Measurements from ENCODE around the gene LDHD. TPM values are rescaled to one million over a fixed set of nuclear protein-coding genes. Genes with fewer than 3 reads are reported as not detected.

The LDHD gene
- total and polyA plus RNA-seq, 2 of the 13 experiments (the other 11 are each of a cell fraction or from before 2014, with no cell fraction given): 9.1 to 9.8 TPM

DNA sequence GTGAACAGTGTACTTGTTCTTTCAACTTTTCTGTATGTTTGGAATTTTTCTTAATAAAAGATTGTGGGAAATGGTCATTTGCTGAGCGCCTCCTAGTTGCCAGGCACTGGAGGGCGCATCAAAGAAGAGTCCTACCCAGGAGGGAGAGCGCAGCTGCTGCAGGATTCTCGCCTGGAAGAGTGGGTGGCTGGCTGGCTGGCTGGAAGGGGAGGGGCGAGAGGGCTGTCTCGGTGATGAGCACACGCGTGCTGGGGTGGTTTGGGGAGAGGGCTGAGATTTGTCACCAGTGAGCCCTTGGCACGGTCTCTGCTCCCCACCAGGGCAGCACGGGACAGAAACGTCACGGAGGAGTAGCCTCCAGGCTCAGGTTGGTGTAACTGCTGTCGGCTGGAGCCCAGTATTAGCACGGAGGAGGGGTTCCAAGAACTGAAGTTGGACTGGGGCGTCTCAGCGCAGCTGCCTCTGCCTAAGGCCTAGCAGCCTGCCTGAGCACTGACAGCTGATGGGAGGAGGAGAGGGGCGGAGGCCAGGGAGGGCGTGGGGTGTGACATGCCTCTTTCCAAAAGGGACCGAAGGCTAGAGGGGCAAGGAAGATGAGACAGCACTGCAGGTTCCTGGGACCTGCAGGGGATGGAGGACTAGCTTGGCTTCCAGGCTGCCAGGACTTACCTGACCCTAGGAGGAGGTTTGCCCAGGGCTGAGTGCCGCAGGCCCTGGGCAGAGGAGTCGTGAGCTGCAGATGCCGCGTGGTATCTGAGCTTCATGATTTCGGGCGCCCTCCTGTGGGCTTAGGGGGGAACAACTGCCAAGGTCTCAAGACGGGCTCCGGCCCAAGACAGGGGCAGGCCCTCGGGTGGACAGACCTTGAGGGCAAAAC is 5.7 kb downstream of the LDHD start (continued):
- TF ChIP-seq, protein P1, sequence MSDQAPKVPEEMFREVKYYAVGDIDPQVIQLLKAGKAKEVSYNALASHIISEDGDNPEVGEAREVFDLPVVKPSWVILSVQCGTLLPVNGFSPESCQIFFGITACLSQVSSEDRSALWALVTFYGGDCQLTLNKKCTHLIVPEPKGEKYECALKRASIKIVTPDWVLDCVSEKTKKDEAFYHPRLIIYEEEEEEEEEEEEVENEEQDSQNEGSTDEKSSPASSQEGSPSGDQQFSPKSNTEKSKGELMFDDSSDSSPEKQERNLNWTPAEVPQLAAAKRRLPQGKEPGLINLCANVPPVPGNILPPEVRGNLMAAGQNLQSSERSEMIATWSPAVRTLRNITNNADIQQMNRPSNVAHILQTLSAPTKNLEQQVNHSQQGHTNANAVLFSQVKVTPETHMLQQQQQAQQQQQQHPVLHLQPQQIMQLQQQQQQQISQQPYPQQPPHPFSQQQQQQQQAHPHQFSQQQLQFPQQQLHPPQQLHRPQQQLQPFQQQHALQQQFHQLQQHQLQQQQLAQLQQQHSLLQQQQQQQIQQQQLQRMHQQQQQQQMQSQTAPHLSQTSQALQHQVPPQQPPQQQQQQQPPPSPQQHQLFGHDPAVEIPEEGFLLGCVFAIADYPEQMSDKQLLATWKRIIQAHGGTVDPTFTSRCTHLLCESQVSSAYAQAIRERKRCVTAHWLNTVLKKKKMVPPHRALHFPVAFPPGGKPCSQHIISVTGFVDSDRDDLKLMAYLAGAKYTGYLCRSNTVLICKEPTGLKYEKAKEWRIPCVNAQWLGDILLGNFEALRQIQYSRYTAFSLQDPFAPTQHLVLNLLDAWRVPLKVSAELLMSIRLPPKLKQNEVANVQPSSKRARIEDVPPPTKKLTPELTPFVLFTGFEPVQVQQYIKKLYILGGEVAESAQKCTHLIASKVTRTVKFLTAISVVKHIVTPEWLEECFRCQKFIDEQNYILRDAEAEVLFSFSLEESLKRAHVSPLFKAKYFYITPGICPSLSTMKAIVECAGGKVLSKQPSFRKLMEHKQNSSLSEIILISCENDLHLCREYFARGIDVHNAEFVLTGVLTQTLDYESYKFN (CRISPR knock-in tag; conservative IDR thresholded peaks at IDR 0.05): 0 out of 2 replicates have a peak, but pooled peaks have one; percentile 39
- TF ChIP-seq, protein P2, sequence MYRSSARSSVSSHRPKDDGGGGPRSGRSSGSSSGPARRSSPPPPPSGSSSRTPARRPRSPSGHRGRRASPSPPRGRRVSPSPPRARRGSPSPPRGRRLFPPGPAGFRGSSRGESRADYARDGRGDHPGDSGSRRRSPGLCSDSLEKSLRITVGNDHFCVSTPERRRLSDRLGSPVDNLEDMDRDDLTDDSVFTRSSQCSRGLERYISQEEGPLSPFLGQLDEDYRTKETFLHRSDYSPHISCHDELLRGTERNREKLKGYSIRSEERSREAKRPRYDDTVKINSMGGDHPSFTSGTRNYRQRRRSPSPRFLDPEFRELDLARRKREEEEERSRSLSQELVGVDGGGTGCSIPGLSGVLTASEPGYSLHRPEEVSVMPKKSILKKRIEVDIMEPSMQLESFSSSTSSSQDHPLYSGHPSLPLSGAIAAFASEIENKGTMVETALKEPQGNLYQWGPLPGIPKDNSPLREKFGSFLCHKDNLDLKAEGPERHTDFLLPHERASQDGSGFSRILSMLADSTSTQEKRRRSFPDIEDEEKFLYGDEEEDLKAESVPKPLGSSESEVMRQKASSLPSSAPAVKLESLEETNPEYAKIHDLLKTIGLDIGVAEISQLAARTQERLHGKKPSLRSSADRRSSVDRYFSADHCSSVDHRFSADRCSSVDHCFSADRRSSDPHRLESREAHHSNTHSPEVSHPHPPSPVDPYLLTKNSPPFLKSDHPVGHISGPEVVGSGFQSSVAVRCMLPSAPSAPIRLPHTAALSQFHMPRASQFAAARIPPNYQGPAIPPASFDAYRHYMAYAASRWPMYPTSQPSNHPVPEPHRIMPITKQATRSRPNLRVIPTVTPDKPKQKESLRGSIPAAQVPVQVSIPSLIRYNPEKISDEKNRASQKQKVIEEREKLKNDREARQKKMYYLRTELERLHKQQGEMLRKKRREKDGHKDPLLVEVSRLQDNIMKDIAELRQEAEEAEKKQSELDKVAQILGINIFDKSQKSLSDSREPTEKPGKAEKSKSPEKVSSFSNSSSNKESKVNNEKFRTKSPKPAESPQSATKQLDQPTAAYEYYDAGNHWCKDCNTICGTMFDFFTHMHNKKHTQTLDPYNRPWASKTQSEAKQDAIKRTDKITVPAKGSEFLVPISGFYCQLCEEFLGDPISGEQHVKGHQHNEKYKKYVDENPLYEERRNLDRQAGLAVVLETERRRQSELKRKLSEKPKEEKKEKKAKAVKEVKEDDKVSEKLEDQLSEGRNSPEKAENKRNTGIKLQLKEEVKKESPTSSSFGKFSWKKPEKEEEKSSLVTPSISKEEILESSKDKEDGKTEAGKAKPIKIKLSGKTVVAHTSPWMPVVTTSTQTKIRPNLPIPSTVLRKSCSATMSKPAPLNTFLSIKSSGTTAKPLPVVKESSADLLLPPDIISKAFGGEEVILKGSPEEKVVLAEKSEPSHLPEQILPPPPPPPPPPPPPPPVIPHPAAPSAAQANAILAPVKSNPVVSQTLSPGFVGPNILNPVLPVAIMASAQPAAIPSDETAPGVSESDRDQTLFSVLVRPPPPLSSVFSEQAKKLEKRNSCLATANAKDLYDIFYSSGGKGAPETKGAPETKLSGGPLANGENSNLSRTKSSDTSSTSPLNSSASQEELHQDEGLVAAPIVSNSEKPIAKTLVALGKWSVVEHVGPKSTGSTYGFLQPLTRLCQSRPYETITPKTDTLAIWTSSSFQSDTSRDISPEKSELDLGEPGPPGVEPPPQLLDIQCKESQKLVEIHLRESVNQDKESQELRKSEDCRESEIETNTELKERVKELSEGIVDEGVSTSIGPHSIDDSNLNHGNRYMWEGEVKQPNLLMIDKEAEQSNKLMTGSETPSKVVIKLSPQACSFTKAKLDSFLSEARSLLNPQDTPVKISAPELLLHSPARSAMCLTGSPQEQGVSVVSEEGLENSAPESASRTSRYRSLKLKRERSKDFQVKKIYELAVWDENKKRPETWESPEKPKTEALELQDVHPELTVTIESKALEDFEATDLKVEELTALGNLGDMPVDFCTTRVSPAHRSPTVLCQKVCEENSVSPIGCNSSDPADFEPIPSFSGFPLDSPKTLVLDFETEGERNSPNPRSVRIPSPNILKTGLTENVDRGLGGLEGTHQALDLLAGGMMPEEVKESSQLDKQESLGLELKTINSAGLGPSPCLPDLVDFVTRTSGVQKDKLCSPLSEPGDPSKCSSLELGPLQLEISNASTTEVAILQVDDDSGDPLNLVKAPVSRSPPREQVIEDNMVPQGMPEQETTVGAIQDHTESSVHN (CRISPR knock-in tag; IDR thresholded peaks at IDR 0.05): peak; percentile 91
- no peak; the same call in 1 of the 2 replicates for TF ChIP-seq ZBTB7A (CRISPR knock-in tag; IDR thresholded peaks at IDR 0.05)
- peak; percentile 88; the same call in 1 of the 2 replicates for TF ChIP-seq ERF (CRISPR knock-in tag; IDR thresholded peaks at IDR 0.05)
- TF ChIP-seq ZFP36L1 (CRISPR knock-in tag; IDR thresholded peaks at IDR 0.05): no peak
- TF ChIP-seq, protein P3, sequence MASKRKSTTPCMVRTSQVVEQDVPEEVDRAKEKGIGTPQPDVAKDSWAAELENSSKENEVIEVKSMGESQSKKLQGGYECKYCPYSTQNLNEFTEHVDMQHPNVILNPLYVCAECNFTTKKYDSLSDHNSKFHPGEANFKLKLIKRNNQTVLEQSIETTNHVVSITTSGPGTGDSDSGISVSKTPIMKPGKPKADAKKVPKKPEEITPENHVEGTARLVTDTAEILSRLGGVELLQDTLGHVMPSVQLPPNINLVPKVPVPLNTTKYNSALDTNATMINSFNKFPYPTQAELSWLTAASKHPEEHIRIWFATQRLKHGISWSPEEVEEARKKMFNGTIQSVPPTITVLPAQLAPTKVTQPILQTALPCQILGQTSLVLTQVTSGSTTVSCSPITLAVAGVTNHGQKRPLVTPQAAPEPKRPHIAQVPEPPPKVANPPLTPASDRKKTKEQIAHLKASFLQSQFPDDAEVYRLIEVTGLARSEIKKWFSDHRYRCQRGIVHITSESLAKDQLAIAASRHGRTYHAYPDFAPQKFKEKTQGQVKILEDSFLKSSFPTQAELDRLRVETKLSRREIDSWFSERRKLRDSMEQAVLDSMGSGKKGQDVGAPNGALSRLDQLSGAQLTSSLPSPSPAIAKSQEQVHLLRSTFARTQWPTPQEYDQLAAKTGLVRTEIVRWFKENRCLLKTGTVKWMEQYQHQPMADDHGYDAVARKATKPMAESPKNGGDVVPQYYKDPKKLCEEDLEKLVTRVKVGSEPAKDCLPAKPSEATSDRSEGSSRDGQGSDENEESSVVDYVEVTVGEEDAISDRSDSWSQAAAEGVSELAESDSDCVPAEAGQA (IDR thresholded peaks at IDR 0.05; ENCODE audit: low read depth): no peak
- TF ChIP-seq, protein P3 (CRISPR knock-in tag; IDR thresholded peaks at IDR 0.05; ENCODE audit: borderline replicate concordance): no peak
